ENCODE data around the gene TPD52L2.

TPD52L2 gene

DNA sequence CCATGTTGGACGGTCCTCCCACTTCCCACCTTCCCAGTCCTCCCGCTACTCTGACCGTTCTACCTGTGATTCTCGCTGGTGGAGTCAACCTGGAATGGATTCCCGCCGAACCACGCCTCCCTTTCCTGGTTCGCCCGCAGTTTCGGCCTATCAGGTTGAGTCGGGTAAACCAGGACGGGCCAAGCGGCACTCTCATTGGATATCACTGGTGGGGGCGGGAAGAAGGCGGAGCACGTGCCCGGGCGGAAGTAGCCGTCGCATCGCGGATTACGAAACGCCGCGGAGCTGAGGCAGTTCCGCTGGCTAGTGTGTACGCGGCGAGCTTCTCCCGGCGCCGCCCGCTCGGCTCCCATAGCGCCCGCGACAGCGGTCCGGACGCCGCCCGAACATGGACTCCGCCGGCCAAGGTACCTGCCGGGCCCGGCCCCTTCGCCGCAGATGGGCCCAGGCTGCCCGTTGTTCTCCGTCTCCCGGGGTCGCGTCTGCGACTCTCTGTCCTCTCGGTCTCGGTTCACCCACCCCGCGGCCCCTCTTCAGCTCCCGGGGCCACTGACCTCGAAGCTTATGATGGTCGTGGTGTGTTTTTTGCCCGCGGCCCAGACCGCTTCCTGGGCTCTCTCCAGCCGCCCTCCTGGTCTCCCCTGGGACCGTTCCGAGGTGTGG, at the start of gene TPD52L2:
TPD52L2 (plus strand) TSS at position 293 of the 663 bp plus-strand sequence; CDS start at position 389, 96 bp downstream.
- DNase-seq = peak; percentile 92

DNA sequence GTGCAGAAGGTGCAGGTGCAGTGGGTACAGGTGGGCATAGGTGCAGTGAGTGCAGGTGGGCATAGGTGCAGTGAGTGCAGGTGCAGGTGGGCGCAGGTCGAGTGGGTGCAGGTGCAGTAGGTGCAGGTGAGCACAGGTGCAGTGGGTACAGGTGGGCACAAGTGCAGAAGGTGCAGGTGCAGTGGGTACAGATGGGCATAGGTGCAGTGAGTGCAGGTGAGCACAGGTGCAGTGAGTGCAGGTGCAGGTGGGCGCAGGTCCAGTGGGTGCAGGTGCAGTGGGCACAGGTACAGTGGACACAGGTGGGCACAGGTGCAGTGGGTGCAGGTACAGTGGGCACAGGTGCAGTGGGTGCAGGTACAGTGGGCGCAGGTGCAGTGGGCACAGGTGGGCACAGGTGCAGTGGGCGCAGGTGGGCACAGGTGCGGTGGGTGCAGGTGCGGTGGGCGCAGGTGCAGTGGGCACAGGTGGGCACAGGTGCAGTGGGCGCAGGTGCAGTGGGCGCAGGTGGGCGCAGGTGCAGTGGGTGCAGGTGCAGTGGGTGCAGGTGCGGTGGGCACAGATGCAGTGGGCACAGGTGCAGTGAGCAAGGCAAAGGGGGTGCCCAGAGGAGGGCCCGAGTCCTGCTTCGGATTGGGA, 49.3 kb upstream of the TPD52L2 start:
- no peak for DNase-seq

DNA sequence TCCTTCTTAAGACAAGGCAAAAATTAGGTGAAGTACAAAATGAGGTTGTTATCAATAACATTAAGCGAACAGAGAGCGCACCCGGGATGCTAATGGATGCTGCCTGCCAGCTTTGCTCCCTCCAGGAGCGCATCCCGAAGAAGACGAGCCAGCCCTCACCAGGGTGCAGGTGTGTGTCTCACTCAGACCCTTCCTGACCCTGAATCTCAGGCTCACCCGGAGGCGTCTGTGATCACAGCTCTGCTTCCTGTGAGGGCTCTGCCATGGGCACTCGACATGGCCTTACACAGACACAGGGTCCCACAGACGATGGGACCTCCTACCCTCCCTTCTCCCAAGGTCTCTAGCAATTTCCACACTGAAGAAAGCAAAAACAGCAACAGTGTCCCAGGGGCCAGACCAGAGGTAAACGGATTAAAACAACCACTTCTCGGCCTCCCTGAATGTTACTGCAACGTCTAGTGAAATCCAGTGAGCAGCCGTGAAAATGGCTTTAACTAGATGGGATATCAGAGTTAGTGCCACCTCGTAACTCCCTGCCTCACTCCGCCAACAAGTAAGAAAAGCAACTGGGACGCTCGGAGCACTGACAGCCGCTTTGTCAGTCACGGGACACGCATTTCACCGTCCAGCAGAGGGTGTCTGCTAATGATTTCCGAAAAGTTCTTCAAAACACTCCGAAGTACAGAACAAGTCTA, 45.7 kb upstream of the TPD52L2 start:
- DNase-seq = no peak

DNA sequence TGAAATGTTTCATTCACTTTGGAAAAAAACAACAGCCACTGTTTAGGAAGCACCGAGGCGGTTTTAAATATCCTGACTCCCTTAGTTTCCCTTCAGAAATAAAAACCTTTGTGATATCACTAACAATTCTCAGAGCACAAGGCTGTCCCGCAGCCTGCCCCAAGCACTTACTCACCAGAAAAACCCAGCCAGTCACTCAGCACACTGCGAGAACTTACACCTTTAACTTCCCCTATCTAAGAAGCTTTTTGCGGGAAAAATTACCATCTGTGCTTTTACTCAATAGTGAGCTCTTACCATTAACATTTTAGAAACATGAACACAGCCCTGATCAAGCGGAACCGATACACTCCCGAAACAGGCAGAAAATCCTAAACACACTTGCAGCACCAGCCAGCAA, 43.3 kb upstream of the TPD52L2 start:
- DNase-seq = no peak

DNA sequence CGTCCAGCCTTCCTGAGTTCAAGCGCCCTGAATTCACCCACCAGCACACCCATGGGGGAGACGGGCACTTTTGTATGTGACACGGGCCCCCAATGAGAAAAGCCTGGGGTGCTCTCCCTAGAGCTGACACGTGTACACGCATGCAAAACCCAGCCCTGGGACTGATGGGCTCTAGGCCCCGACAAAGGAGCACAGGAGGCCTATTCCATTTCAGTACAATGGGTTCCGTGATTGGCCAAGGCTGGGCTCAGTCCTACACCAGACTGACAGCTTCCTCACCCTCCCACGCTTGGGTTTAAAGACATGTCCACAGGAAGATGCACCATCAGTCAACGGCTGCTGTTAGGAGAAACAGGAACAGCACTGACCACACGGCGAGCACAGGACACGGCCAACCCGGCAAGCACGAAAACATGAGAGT, 42.8 kb upstream of the TPD52L2 start:
- DNase-seq = no peak

DNA sequence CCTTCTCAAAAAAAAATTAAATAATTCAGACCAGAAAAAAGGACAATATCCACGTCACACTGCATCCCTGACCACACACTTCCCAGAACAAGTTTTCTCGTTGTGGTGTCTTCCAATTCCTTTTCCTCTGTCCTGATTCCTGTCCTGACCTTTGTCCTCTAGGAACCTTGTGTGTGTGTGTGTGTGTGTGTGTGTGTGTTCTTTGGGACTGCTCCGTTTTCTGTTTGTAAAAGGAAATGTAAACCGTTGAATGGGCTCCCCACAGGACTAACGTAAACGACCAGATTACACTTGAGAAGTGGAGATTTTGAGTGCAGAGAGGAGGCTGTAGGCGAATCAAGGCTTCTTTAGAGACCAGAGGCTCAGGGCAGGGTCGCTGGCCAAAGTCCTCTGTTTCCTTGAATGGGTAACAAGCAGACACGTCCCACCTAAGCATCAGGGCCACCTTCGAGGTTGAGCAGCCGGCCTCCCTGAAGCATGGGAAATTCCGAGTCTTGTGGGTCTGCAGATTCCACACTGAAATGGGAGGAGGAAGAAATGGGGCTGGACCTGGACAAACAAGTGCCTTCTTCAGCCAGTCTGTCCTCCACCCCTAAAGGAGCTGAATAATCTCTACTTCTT, 41.3 kb upstream of the TPD52L2 start:
- DNase-seq = no peak

DNA sequence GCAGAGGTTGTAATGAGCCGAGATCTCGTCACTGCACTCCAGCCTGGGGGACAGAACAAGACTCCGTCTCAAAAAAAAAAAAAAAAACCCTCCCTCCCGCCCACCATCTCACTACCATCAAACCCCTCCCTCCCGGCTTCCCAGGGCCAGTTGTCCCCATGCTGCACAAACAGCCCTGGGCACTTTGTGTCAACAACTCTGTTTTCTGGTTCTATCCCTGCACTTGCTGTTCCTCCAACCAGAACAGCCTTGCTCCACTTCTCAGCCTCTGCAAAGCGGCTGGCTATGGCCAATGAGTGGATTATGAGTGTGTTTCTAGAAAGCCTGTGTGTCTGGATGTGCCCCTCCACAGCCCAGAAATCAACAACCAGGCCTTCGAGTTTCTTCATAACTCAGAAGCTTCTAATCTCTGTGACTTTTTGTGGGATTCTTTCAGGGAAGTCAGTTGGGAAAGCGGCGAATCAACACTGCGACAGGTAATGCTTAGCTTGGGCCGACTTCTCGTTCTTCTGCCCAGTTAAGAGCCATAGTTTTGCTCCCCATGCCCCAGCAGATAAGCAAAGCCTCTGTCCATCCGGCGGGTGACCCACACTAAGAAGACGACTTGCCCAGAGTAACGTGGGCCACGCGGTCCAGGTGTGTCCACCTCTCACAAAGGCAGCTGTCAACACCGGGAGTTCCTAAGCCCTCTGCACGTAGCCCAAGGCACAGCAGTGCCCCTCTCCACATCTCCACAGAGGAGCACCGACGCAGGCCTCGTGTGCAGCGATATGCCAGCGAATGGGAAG, 39.5 kb upstream of the TPD52L2 start:
- DNase-seq = no peak

DNA sequence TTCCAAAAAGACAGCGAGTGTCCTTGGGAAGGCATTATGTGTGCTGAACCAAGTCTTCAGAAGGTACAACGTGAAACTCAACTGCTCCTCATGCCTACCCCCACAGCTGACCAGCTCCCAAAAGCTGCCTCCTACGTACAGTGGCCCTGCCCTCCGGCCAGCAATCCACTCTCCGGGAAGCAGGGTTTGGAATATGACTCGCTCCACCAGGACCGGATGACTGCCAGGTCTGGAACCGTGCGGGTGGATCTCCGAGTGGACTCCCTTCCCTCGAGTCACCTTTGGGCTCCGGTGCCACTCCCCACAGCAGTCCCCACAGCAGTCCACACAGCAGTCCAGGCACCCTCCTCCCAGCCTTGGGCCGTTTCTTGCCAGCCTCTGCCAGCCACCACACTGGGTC, 38.3 kb upstream of the TPD52L2 start:
- DNase-seq = no peak

DNA sequence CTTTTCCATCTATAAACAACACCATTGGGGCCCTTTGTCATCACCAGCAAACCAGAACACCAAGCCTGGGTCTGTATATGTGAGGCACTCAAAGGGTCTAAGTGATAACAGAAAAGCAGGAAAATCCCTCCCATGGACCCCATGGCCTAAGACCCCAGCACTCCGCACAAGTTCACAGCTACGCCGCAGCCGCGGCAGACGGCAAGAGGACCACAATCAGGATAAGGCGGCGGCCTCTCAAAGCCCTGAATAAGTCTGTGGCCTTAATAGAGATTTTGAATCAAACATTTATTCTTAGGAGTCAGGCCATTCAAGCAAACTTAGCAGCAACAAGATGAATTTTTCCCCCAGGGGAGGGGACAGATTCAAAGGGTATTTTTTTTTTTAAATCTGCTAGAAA, 36.9 kb upstream of the TPD52L2 start:
- no peak for DNase-seq

DNA sequence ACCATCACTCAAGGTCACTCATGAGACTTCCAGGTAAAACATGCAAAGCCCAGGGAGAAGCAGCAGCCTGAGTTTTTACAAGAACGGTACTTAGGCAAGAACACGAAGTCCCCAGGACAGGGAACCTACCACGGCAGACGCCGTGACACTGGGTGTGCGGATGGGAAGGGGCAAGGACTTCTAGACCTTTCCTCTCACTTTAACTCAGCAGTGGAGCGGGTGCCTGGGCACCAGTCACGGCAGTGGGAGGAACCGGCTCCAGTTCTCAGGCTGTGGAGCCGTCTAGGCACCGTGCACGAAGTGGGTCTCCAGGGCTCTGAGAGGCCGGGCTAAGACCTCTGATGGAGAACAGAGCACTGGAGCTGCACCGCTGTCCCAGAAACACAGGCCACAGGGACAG, 36.5 kb upstream of the TPD52L2 start:
- no peak for DNase-seq

DNA sequence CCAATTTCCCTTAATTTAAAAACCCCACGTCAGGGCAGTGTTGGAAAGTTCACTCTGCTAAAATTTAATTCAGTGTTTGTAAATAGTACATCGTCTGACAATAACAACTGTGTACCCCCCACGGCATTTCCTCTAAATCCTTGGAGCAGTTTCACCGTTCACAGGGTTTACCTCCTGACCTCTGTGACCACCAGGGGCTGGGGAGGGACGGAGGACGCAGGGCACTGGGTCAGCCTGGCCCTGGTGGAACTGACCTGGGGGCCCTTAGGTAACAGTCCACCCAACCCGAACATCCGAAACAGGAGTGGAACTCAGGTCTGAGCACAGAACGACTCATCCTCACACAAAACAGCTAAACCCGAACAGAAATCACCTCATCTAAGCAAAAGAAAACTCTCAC, 36.1 kb upstream of the TPD52L2 start:
- no peak for DNase-seq

DNA sequence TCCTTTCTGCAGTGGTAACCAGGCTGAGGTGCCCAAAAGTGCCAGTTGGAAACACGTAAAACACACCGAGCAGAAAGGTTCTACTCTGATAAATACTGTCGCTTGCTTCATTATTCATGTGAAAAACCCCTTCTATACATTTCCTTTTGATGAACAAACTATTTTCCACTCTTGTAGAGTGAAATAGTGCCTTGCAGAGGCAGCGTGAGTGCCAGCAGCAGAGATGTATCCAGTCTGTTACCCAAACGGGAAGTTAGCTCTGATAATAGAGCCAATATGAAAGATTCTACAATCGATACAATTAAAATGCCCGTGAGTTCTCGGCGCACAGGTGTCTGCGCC, 35.5 kb upstream of the TPD52L2 start:
- no peak for DNase-seq

DNA sequence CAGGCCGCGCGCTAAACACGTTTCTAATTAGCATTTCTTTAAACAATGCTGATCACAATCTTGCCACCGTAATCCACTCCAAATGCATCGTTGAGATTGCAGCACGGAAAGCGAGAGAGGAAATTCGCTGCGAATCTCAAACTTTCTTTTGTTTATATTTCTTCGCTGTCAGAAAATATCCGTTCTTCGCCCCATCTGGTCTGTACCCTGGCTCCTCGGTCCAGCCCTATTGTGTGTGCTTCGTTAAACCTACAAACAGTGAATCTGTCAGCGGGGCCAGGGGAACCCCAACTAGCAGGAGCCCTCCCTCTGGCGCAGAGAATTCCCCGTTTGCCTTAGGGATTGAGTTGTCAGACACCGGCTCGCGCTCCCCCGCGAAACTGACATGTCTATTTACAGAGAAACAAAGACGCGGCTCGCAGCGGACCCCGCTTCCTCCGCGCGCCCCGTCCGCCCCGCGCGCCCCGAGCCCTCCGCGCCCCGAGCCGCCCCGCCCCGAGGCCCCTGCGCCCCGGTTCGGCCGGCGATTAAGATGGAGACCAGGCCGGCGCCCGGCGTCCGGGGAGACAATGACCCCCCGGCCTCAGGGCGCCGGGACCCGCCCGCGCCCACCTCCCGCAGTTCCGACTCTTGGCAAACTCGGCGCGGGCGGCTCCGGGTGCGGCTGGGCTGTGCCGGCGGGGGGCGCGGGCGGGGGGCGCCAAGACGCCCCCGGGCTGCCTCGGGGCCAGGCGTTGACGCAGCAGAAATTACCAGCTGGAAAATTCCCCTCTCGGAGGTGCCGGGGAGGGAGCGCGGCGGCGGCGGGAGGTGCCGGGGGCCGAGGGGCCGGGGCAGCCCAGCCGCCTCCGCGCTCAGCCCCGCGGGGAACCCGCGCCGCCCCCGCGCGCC, 34.9 kb upstream of the TPD52L2 start:
- no peak for DNase-seq

DNA sequence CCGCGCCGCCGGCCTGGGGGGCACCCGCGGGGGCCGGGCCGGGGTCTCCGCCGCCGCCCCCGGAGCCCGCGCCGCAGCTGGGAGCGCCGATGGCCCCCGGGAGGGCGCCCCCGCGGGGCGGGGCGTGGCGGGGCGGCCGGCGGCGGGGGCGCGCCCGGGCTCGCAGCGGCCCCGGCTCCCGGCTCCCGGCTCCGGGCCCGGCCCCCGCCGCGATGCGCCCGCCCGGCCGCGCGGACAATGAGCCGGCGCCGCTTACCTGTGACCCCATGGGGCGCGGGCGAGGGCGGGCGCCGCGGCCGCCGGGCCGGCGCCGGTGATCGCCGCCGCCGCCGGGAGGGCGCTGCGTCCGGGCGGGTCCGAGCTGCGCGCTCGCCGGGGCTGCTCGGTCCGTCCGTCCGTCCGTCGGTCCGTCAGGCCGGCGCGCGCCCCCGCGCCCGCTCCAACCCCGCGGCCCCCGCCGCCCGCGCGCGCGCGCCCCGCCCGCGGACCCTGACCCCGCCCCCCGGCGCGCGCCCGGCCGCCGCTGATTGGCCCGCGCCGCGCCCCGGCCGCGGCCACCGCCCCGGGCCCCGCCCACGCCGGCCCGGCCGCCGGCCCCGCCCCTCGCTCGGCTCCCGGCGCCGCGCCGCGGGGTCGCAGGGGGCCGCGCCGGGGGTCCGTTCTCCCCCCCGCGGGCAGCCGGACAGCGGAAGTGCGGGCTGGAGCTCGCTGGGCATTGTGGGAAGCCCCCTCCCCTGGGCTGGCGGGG, 34.1 kb upstream of the TPD52L2 start, which contains the start of gene ZBTB46:
ZBTB46 (minus strand) TSS at position 424 of the 748 bp plus-strand sequence. CDS start 40,507 bp downstream, outside the sequence.
- DNase-seq = no peak

DNA sequence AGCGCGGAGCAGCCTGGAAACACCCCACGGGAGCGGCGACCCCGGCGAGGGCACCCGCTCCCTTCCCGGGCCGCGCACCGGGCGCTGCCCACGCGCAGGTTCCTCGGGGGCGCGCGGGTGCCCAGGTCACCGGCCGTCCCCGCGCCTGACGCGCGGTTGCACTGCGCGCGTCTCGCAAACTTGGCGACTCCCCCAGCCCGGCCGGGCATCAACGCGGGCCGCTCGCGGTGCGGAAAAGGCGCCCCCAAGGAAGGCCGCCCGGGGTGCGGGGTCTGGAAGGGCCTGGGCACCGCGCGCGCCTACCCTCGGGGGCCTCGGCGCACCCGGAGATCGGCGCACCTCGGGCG, 33.5 kb upstream of the TPD52L2 start:
- DNase-seq = no peak

DNA sequence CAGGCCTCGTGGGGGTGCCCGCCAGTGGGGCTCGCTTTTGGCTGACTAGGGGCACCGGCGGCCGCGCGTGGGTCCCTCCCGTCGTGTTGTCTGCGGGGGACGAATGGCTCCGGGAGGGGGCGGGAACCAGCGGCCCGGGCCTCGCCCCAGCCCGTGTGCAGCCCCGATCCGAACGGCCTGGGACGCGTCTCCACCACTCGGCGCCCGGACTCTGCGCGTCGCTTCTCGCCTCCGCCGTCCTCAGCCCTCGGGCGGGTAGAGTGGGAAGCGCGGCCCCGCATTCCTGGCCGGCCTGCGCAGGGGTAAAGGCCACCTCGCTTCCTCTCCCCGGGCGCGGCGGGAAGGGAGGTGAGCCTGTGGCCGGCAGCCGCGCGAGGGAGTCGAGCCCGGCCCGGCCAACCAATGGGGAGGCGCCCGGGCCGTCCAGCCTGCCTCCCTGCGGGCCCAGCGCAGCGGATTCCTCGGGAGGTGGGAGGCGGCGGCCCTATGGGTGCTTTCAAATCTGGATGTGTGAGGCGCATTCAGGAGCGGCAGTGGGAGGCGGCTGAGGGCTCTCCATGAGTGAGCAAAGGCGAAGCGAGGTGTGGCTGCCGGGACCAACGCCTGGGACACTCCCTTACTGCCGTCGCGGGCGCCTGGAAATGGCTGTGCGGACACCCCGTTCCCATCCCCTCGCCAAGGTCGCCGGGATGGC, 32.9 kb upstream of the TPD52L2 start:
- no peak for DNase-seq

DNA sequence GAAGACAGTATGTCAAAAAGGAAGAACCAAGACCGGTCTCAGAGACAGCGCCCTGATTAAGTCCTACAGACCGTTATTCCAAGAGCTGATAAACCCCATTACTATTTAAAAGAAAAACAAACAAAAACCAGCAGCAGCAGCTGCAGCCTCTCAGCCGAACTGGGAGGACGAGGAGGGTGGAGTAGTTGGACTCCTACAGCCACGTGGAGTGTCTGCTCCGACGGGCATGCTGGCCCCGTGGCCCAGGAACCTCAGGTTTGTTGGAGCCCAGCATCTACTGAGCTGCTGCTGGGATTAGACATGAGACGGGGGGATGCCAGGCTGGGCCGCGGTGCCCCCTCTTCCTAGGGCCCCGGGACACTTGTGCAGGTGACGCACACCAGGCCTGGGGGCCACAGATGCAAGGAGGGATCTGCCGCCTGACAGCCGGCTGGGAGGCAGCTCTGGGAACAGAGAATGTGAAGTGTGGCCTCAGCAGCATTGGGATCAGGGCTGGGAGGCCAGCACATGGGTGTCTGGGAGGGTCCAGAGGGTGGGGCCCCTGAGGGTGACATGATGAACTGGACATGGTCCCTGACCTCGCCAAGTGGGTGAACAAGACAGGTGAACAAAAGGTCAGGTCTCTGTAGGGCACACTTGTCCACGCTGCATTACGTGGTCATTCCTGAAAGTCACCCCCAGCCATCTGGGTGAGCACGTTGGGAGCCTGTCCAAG, 31.1 kb upstream of the TPD52L2 start:
- no peak for DNase-seq

DNA sequence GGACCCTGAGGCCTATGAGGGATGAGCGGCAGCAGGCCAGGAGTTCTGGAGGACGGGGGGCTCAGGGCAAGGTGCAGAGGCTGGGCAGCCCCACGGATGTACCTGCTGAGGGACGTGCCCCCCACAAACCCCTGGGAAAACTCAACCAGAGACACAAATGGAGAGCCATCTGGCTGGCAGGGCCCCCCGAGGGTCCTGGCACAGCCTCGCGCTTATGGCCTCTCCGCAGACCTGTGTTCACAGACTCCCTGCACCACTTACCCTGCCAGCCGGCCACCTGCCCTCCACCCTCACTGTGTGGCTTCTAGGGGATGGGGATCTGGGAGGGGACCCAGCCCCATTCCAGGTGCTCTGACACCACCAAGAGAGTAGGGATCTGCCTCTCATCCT, 30.6 kb upstream of the TPD52L2 start:
- DNase-seq = no peak

DNA sequence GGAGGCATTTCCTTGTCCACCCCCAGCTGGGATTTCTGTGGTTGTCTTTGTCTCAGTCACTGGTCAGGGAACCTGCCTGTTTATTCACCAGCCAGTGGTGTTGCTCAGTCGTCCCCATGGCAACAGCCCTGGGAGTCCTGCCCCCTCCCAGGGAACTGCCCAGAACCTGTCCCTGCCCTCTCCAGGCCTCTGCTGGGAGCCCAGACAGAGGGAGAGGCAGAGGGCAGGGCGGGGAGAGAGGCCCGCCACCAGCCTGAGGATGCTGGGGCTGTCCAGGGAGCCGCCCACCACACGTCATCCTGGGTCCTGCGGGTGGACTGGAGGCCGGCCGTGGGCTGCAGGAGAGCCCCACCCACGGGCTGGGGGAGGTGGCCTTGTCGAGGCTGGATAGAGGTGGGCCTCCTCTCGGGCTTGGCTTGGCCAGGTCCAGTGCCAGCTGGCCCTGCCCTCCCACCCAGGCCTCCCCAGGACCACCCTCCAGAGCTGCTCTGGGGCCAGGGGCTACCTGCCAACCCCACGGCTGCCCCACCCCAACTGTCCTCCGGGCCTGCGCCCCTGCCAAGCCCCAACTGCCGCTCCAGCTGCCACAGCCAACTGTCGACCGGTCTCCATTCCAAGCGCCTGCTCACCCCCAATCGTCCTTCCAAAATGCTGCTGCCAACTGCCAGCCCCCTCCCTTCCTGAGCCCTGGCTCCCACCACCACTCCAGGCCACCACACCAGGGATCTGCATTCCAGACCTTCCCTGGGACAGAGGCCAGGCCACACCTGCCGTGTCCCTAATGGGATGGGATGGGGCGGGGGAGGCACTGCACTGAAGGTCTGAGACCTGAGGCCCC, 29.8 kb upstream of the TPD52L2 start:
- no peak for DNase-seq

All from KG1 (cell line).